Astrocyte (in vitro differentiated cells and primary cell): ENCODE results near the gene SELENOP. TPM values are rescaled to one million over a fixed set of nuclear protein-coding genes. Genes with fewer than 3 reads are reported as not detected.

ENCODE experiments used
- DNase-seq: peaks from one replicate; pipeline ENCODE4 v3.0.0-alpha.2; 2010; ENCODE audit warnings: low read depth
- FAIRE-seq: peaks from 2 replicates; lab custom pipeline; 2011; peaks lifted over from hg19 to GRCh38; lab: Jason Lieb, UNC
- H2AFZ ChIP-seq: 2 replicates; pipeline ENCODE4 v1.6.0; 2012; ENCODE audit warnings: low read depth, low read length, inconsistent platforms
- H3K27ac ChIP-seq: 2 replicates; pipeline ENCODE4 v1.5.1; 2011; ENCODE audit warnings: low read depth, low read length, inconsistent platforms
- H3K27me3 ChIP-seq: 2 replicates; pipeline ENCODE4 v1.6.0; 2011; ENCODE audit warnings: low read length, inconsistent platforms; ENCODE audit not compliant: insufficient read depth
- H3K36me3 ChIP-seq: 2 replicates; pipeline ENCODE4 v1.5.1; 2011; ENCODE audit warnings: low read length, inconsistent platforms; ENCODE audit not compliant: insufficient read depth
- H3K4me1 ChIP-seq: 2 replicates; pipeline ENCODE4 v1.5.1; 2011; ENCODE audit warnings: low read length, inconsistent platforms; ENCODE audit not compliant: insufficient read depth
- H3K4me2 ChIP-seq: 2 replicates; pipeline ENCODE4 v1.6.0; 2012; ENCODE audit warnings: low read length, inconsistent platforms
- H3K4me3 ChIP-seq: 2 replicates; pipeline ENCODE4 v1.5.1; 2011; ENCODE audit warnings: low read depth, mild to moderate bottlenecking, low read length, inconsistent platforms; ENCODE audit not compliant: insufficient read depth
- H3K79me2 ChIP-seq: 2 replicates; pipeline ENCODE4 v1.6.0; 2012; ENCODE audit warnings: mild to moderate bottlenecking, low read length, inconsistent platforms; ENCODE audit not compliant: insufficient read depth
- H3K9ac ChIP-seq: 2 replicates; pipeline ENCODE4 v1.6.0; 2012; ENCODE audit warnings: mild to moderate bottlenecking, low read length, inconsistent platforms
- H3K9me3 ChIP-seq: 2 replicates; pipeline ENCODE4 v1.5.1; 2012; ENCODE audit warnings: low read depth, mild to moderate bottlenecking, low read length, inconsistent platforms; ENCODE audit not compliant: insufficient read depth
- H4K20me1 ChIP-seq: 2 replicates; pipeline ENCODE4 v1.6.0; 2012; ENCODE audit warnings: low read length, inconsistent platforms; ENCODE audit not compliant: insufficient read depth
- H3K27ac Mint-ChIP-seq: one replicate; pipeline ENCODE4 v1.8.0; 2021; ENCODE audit warnings: mild to moderate bottlenecking, mixed read lengths; ENCODE audit not compliant: unreplicated experiment
- H3K27me3 Mint-ChIP-seq: one replicate; pipeline ENCODE4 v1.8.0; 2021; ENCODE audit warnings: low read depth, mixed read lengths; ENCODE audit not compliant: unreplicated experiment
- H3K36me3 Mint-ChIP-seq: one replicate; pipeline ENCODE4 v1.8.0; 2021; ENCODE audit warnings: low read depth, mixed read lengths; ENCODE audit not compliant: unreplicated experiment
- H3K4me1 Mint-ChIP-seq: one replicate; pipeline ENCODE4 v1.8.0; 2021; ENCODE audit warnings: low read depth, mixed read lengths; ENCODE audit not compliant: unreplicated experiment
- H3K4me3 Mint-ChIP-seq: one replicate; pipeline ENCODE4 v1.8.0; 2021; ENCODE audit warnings: mild to moderate bottlenecking, moderate library complexity, mixed read lengths; ENCODE audit not compliant: unreplicated experiment
- H3K9me3 Mint-ChIP-seq: one replicate; pipeline ENCODE4 v1.8.0; 2021; ENCODE audit warnings: mild to moderate bottlenecking, mixed read lengths; ENCODE audit not compliant: unreplicated experiment
- CTCF ChIP-seq: IDR thresholded peaks from 2 replicates; pipeline ENCODE4 v1.5.1; 2011; ENCODE audit warnings: low read depth, mild to moderate bottlenecking, inconsistent platforms, low read length, moderate library complexity; ENCODE audit not compliant: insufficient read depth
- EZH2 ChIP-seq: IDR thresholded peaks from 2 replicates; pipeline ENCODE4 v1.6.1; 2012; ENCODE audit warnings: mild to moderate bottlenecking, low read length, inconsistent platforms; ENCODE audit not compliant: insufficient read depth
- total RNA-seq: library from RNA; stranded (reverse); gene quantifications from 2 replicates; pipeline ENCODE4 v1.2.1, GENCODE V29; 2021

SELENOP gene
- total RNA-seq, 1 donor from 2014 or later, result 11.6 TPM

DNA sequence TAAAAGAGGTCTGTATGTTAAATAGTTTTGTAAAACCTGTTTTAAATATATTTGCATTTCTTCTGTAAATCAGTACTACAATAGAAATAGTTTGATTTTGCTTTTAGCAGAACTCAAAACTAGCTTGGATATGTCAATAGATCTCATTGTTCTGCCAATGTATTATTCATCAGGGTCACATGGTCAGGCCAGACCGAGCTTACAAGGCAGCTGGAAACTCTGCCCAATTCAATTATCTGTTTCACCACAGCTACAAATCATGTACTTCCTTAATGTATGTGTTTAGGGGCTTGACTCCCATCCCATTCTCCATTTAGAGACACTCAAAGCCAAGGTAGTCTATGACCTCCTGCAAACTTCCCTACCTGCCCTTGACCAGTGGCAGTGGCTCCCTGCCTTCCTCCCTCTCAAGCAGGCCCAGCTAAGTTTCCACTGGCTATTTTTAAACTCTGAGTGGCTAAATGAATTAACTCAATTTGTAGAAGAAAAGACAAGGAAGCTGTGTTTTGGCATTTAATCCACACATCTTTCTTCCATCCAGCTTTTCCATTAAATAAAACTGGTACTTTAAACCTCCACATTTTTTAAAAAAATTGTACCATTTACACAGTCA lies 46.4 kb upstream of the SELENOP start:
- TF ChIP-seq EZH2, result no peak
- no peak for TF ChIP-seq CTCF

GRCh38 chr5:42855811-42856210 lies 44.1 kb upstream of the SELENOP start:
- no peak overlapping the region for H3K27ac Mint-ChIP-seq
- no peaks in the 10 kb centered on the region for H3K79me2 ChIP-seq
- H3K4me1 Mint-ChIP-seq, result peaks cover 6% of the 10 kb centered on the region
- TF ChIP-seq EZH2, result no peak
- no peak for TF ChIP-seq CTCF
- no peak overlapping the region for H3K4me3 ChIP-seq
- H3K27me3 Mint-ChIP-seq, result no peaks in the 10 kb centered on the region
- no peaks in the 10 kb centered on the region for H3K36me3 ChIP-seq
- no peaks in the 10 kb centered on the region for H3K9me3 ChIP-seq
- FAIRE-seq, result no peak
- H3K27me3 ChIP-seq, result no peaks in the 10 kb centered on the region
- H3K4me2 ChIP-seq, result no peak overlapping the region
- no peak overlapping the region for H3K27ac ChIP-seq
- no peak overlapping the region for H2AFZ ChIP-seq
- no peak overlapping the region for H3K9ac ChIP-seq
- no peak for DNase-seq
- H3K36me3 Mint-ChIP-seq, result no peaks in the 10 kb centered on the region
- no peaks in the 10 kb centered on the region for H4K20me1 ChIP-seq
- no peaks in the 10 kb centered on the region for H3K4me1 ChIP-seq
- no peak overlapping the region for H3K4me3 Mint-ChIP-seq
- H3K9me3 Mint-ChIP-seq, result no peaks in the 10 kb centered on the region

More for the DNA sequence above, 46.4 kb upstream of the SELENOP start:
- Histone ChIP-seq H3K4me2 (no peak overlapping the region), H3K4me1 (no peaks in the 10 kb centered on the region), H3K79me2 (no peaks in the 10 kb centered on the region), H3K4me3 (no peak overlapping the region), H3K27ac (no peak overlapping the region), H4K20me1 (no peaks in the 10 kb centered on the region), H3K9ac (no peak overlapping the region), H3K36me3 (no peaks in the 10 kb centered on the region), H3K9me3 (no peaks in the 10 kb centered on the region), H2AFZ (no peak overlapping the region), H3K27me3 (no peaks in the 10 kb centered on the region)
- Mint-ChIP-seq H3K27ac (no peak overlapping the region), H3K27me3 (no peaks in the 10 kb centered on the region), H3K9me3 (no peaks in the 10 kb centered on the region), H3K4me3 (no peak overlapping the region), H3K4me1 (peaks cover 6% of the 10 kb centered on the region), H3K36me3 (no peaks in the 10 kb centered on the region)
- DNase-seq, result no peak
- no peak for FAIRE-seq

DNA sequence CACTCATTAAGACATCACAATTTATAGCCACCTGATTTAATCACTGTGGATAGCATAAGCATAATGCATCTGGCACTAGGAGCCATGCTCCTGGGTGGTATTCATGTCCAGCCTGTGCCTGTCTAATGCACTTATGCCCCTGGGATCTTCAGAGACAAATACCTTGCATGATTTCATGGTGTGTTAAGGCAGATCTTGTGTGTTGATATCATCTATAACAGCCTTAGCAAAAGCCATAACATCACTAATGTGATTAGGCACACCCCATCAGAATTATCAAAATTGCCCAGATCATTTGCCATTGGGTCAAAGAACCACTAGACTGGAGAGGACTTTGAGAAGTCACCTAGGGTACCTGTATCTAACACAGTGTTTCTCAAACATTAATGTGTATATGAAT lies 43.7 kb upstream of the SELENOP start:
- Histone ChIP-seq H3K36me3 (no peaks in the 10 kb centered on the region), H3K27ac (no peak overlapping the region), H3K79me2 (no peaks in the 10 kb centered on the region), H3K4me3 (no peak overlapping the region), H3K9ac (no peak overlapping the region), H3K27me3 (no peaks in the 10 kb centered on the region), H2AFZ (no peak overlapping the region), H3K9me3 (no peaks in the 10 kb centered on the region), H3K4me1 (no peaks in the 10 kb centered on the region), H4K20me1 (no peaks in the 10 kb centered on the region), H3K4me2 (no peak overlapping the region)
- Mint-ChIP-seq H3K9me3 (no peaks in the 10 kb centered on the region), H3K36me3 (no peaks in the 10 kb centered on the region), H3K27ac (no peak overlapping the region), H3K27me3 (no peaks in the 10 kb centered on the region), H3K4me3 (no peak overlapping the region), H3K4me1 (peaks cover 6% of the 10 kb centered on the region)
- DNase-seq (no peak), FAIRE-seq (no peak)
- no peak for TF ChIP-seq EZH2
- TF ChIP-seq CTCF, result no peak
